Ishikawa (cell line): ENCODE results near the gene PCDHGB6.

Experiments used
- CEBPB ChIP-seq: IDR thresholded peaks from 2 replicates; pipeline ENCODE4 v1.6.1; 2012
- CREB1 ChIP-seq: IDR thresholded peaks from 2 replicates; pipeline ENCODE4 v1.6.1; 2012; ENCODE audit warnings: low read depth
- EGR1 ChIP-seq: IDR thresholded peaks from 2 replicates; pipeline ENCODE4 v1.6.1; 2012
- EP300 ChIP-seq: IDR thresholded peaks from 2 replicates; pipeline ENCODE4 v1.6.1; 2012; ENCODE audit warnings: borderline replicate concordance
- FOXM1 ChIP-seq: IDR thresholded peaks from 2 replicates; pipeline ENCODE4 v1.6.1; 2012; ENCODE audit warnings: low read depth, borderline replicate concordance
- NFIC ChIP-seq: IDR thresholded peaks from 2 replicates; pipeline ENCODE4 v1.6.1; 2012
- RAD21 ChIP-seq: IDR thresholded peaks from 2 replicates; pipeline ENCODE4 v1.6.1; 2012; ENCODE audit warnings: low read depth
- REST ChIP-seq: IDR thresholded peaks from 2 replicates; pipeline ENCODE4 v1.6.1; 2012; ENCODE audit warnings: low read depth, mild to moderate bottlenecking
- TAF1 ChIP-seq: IDR thresholded peaks from 2 replicates; pipeline ENCODE4 v1.6.1; 2012; ENCODE audit warnings: low read depth, mild to moderate bottlenecking
- TCF12 ChIP-seq: IDR thresholded peaks from 2 replicates; pipeline ENCODE4 v1.6.1; 2012; ENCODE audit warnings: low read depth
- TEAD4 ChIP-seq: IDR thresholded peaks from 2 replicates; pipeline ENCODE4 v1.6.1; 2012
- YY1 ChIP-seq: IDR thresholded peaks from 2 replicates; pipeline ENCODE4 v1.6.1; 2012; ENCODE audit warnings: low read depth
- ZBTB7A ChIP-seq: IDR thresholded peaks from 2 replicates; pipeline ENCODE4 v1.6.1; 2012; ENCODE audit warnings: low read depth
- TF ChIP-seq, protein P1 (sequence below): IDR thresholded peaks from 2 replicates; pipeline ENCODE4 v1.6.1; 2012
- TF ChIP-seq, protein P2 (sequence below): IDR thresholded peaks from 2 replicates; pipeline ENCODE4 v1.6.1; 2012

Gene PCDHGB6

DNA sequence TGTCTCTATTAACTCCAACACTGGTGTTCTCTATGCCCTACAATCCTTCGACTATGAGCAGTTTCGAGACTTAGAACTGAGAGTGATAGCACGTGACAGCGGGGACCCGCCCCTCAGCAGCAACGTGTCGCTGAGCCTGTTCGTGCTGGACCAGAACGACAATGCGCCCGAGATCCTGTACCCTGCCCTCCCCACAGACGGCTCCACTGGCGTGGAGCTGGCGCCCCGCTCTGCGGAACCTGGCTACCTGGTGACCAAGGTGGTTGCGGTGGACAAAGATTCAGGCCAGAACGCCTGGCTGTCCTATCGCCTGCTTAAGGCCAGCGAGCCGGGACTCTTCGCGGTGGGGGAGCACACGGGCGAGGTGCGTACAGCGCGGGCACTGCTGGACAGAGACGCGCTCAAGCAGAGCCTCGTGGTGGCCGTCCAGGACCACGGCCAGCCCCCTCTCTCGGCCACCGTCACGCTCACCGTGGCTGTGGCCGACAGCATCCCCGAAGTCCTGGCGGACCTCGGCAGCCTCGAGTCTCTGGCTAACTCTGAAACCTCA lies 15.0 kb downstream of the PCDHGB6 start:
- TF ChIP-seq REST (0 out of 2 replicates have a peak, but pooled peaks have one; percentile 15), TCF12 (no peak)

DNA sequence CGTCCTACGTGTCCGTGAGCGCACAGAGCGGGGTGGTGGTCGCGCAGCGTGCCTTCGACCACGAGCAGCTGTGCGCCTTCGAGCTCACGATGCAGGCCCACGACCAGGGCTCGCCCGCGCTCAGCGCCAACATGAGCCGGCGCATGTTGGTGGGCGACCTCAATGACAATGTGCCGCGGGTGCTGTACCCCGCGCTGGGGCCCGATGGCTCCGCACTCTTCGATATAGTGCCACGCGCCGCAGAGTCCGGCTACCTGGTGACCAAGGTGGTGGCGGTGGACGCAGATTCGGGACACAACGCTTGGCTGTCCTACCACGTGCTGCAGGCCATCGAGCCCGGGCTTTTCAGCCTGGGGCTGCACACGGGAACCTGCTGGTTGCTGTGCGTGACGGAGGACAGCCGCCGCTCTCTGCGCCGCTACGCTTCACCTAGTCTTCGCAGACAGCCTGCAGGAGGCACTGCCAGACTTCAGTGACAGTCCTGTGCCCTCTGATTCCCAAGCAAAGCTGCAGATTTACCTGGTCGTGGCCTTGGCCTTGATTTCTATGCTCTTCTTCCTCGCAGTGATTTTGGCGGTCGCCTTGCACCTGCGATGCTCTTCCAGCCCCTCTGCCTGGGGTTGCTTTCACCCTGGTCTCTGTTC lies 20.1 kb downstream of the PCDHGB6 start:
- no peak for TF ChIP-seq RAD21
- no peak for TF ChIP-seq CREB1
- TF ChIP-seq TEAD4 = no peak
- no peak for TF ChIP-seq FOXM1
- TF ChIP-seq YY1 = no peak
- TF ChIP-seq TAF1 = no peak
- TF ChIP-seq TCF12 = no peak
- TF ChIP-seq ZBTB7A = no peak
- TF ChIP-seq, protein P1, sequence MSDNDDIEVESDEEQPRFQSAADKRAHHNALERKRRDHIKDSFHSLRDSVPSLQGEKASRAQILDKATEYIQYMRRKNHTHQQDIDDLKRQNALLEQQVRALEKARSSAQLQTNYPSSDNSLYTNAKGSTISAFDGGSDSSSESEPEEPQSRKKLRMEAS = no peak
- TF ChIP-seq EGR1 = no peak

DNA sequence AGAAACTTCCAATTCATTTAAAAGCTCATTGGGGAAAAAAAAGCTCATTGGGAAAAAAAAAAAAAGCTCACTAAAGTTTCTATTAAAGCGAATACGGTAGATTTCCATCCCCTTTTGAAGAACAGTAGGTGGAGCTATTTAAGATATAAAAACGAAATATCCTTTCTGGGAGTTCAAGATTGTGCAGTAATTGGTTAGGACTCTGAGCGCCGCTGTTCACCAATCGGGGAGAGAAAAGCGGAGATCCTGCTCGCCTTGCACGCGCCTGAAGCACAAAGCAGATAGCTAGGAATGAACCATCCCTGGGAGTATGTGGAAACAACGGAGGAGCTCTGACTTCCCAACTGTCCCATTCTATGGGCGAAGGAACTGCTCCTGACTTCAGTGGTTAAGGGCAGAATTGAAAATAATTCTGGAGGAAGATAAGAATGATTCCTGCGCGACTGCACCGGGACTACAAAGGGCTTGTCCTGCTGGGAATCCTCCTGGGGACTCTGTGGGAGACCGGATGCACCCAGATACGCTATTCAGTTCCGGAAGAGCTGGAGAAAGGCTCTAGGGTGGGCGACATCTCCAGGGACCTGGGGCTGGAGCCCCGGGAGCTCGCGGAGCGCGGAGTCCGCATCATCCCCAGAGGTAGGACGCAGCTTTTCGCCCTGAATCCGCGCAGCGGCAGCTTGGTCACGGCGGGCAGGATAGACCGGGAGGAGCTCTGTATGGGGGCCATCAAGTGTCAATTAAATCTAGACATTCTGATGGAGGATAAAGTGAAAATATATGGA lies 22.7 kb downstream of the PCDHGB6 start, which contains the start of gene PCDHGA12:
Gene PCDHGA12, plus strand, starts transcription at position 176 of the 782 bp plus-strand sequence. Its CDS starts 253 bp downstream, at position 429.
- no peak for TF ChIP-seq CEBPB
- TF ChIP-seq CREB1 = no peak
- TF ChIP-seq RAD21 = peak; percentile 13; the same call in 1 of the 2 replicates

DNA sequence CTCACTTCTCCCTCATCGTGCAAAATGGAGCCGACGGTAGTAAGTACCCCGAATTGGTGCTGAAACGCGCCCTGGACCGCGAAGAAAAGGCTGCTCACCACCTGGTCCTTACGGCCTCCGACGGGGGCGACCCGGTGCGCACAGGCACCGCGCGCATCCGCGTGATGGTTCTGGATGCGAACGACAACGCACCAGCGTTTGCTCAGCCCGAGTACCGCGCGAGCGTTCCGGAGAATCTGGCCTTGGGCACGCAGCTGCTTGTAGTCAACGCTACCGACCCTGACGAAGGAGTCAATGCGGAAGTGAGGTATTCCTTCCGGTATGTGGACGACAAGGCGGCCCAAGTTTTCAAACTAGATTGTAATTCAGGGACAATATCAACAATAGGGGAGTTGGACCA lies 23.5 kb downstream of the PCDHGB6 start:
- TF ChIP-seq EGR1 (no peak), CEBPB (no peak), TAF1 (no peak), TEAD4 (no peak), FOXM1 (no peak), EP300 (no peak), YY1 (no peak), ZBTB7A (no peak), NFIC (no peak), REST (no peak), TCF12 (no peak), CREB1 (no peak), RAD21 (no peak)
- TF ChIP-seq, protein P1 = no peak
- TF ChIP-seq, protein P2, sequence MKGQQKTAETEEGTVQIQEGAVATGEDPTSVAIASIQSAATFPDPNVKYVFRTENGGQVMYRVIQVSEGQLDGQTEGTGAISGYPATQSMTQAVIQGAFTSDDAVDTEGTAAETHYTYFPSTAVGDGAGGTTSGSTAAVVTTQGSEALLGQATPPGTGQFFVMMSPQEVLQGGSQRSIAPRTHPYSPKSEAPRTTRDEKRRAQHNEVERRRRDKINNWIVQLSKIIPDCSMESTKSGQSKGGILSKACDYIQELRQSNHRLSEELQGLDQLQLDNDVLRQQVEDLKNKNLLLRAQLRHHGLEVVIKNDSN = no peak

DNA sequence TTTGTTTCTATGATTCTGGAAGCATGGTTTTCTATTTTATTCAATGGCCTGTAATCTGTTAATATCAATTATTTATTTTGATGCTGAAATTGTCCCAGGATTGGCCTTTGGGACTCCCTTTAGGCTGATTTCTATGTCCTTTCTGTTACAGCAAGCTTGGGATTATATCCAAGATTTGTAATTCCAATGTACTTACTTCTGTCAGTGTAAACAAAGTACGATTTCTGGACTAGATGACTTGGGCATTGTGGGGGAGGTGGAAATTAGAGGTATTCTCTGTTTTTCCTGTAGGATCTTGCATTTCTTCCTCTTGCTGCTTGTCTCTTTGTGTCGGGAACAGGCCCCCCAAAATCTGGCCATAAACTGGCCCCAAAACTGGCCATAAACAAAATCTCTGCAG lies 26.2 kb downstream of the PCDHGB6 start:
- no peak for TF ChIP-seq RAD21
- no peak for TF ChIP-seq NFIC
- TF ChIP-seq, protein P1 = no peak
- no peak for TF ChIP-seq FOXM1
- TF ChIP-seq CEBPB = no peak
- TF ChIP-seq REST = no peak
- TF ChIP-seq ZBTB7A = no peak
- TF ChIP-seq, protein P2 = no peak
- no peak for TF ChIP-seq TCF12
- TF ChIP-seq EGR1 = no peak
